K562 (cell line): Measurements from ENCODE around the gene DRC1. TPM values are rescaled to one million over a fixed set of nuclear protein-coding genes. Genes with fewer than 3 reads are reported as not detected.

ENCODE experiments used
- ATAC-seq: fragments of 200-7000 bp; cut with Tn5 transposase; 3 replicates; pipeline ENCODE4 v1.9.1; 2020; ENCODE audit warnings: moderate library complexity
- BruUV-seq: library from RNA; stranded (reverse); fragments of 400-500 nt; replicated peaks from 2 replicates; lab custom pipeline; 2021; lab: Mats Ljungman, UMichigan
- CTCF ChIA-PET: fragments of 300-600 bp; formaldehyde crosslinking; extraction: SDS; loops from one replicate; lab custom pipeline; 2021; ENCODE audit warnings: low intra/inter-chr PET ratio; lab: Yijun Ruan, JAX
- POLR2A ChIA-PET: fragments of 300-600, 350-650 bp; sonication (Branson Sonifier 250); formaldehyde crosslinking; extraction: SDS; loops from one replicate; lab custom pipeline; 2021; ENCODE audit warnings: antibody characterized with exemption, inconsistent platforms; lab: Yijun Ruan, JAX
- DNase-seq, 4 experiments: peaks; one replicate each; pipeline versions ENCODE4 v3.0.0 to v3.0.0-alpha.2; 2011 to 2018; ENCODE audit warnings: low spot score in 3 of 4, mixed read lengths in 3 of 4; ENCODE audit errors: extremely low read depth in 1 of 4
- FAIRE-seq: peaks from 2 replicates; lab custom pipeline; 2011; peaks lifted over from hg19 to GRCh38; lab: Jason Lieb, UNC
- H2AFZ ChIP-seq: 2 replicates; pipeline ENCODE4 v1.6.0; 2011; ENCODE audit warnings: low read depth, low read length, control low read depth, inconsistent platforms
- H3K27ac ChIP-seq: fragments of 200-600 bp; 3 replicates; pipeline ENCODE4 v1.8.0; 2011; ENCODE audit warnings: low read depth, mild to moderate bottlenecking, control low read depth, inconsistent platforms, low read length, moderate library complexity, mixed read lengths; ENCODE audit errors: extremely low read depth
- H3K27me3 ChIP-seq, 2 experiments: fragments of 300-600 bp in 1 of 2; 2 replicates in 1 of 2; 3 replicates in 1 of 2; pipeline versions ENCODE4 v1.6.0 to v1.8.0; 2011; ENCODE audit warnings: inconsistent platforms in 2 of 2, low read length in 2 of 2, mild to moderate bottlenecking in 1 of 2, mixed read lengths in 1 of 2, moderate library complexity in 1 of 2; ENCODE audit not compliant: control insufficient read depth in 2 of 2, insufficient read depth in 2 of 2
- H3K36me3 ChIP-seq: fragments of 300-600 bp; 3 replicates; pipeline ENCODE4 v1.8.0; 2011; ENCODE audit warnings: mild to moderate bottlenecking, low read length, inconsistent platforms; ENCODE audit not compliant: control insufficient read depth, insufficient read depth
- H3K4me1 ChIP-seq, 2 experiments: fragments of 200-600 bp in 1 of 2; replicated peaks in 1 of 2; 2 replicates in 1 of 2; 3 replicates in 1 of 2; pipeline versions ENCODE4 v1.5.1 to v1.8.0; 2011; ENCODE audit warnings: inconsistent platforms in 2 of 2, low read length in 2 of 2, mild to moderate bottlenecking in 1 of 2, mixed read lengths in 1 of 2, moderate library complexity in 1 of 2; ENCODE audit not compliant: control insufficient read depth in 2 of 2, insufficient read depth in 2 of 2
- H3K4me2 ChIP-seq: 2 replicates; pipeline ENCODE4 v1.6.1; 2011; ENCODE audit warnings: low read length, control low read depth, inconsistent platforms, mixed read lengths; ENCODE audit not compliant: insufficient read depth
- H3K4me3 ChIP-seq: fragments of 200-600 bp; sonication (generic), shearing (Covaris generic); 2 replicates; pipeline ENCODE4 v1.5.1; 2016; ENCODE audit warnings: control low read depth, inconsistent platforms
- H3K79me2 ChIP-seq: fragments of 200-600 bp; 3 replicates; pipeline ENCODE4 v1.8.0; 2011; ENCODE audit warnings: low read length, inconsistent platforms; ENCODE audit not compliant: control insufficient read depth, insufficient read depth
- H3K9ac ChIP-seq, 2 experiments: 2 replicates each; pipeline versions ENCODE4 v1.6.0 to v1.6.1; 2011; ENCODE audit warnings: low read depth in 2 of 2, low read length in 2 of 2, control low read depth in 1 of 2, inconsistent platforms in 1 of 2, mild to moderate bottlenecking in 1 of 2, mixed read lengths in 1 of 2; ENCODE audit not compliant: insufficient read depth in 1 of 2
- H3K9me1 ChIP-seq: one replicate; pipeline ENCODE4 v1.6.0; 2011; ENCODE audit warnings: inconsistent platforms, mild to moderate bottlenecking, low read length, moderate library complexity; ENCODE audit not compliant: control insufficient read depth, insufficient read depth
- H3K9me3 ChIP-seq: replicated peaks from 2 replicates; pipeline ENCODE4 v1.5.1; 2011; ENCODE audit warnings: low read depth, low read length, inconsistent platforms; ENCODE audit not compliant: control insufficient read depth, insufficient read depth
- H4K20me1 ChIP-seq: replicated peaks from 2 replicates; pipeline ENCODE4 v1.6.1; 2011; ENCODE audit warnings: low read length, inconsistent platforms, mixed read lengths; ENCODE audit not compliant: control insufficient read depth, insufficient read depth
- ASH1L ChIP-seq: fragments of 450-650 bp; IDR thresholded peaks from 2 replicates; pipeline ENCODE4 v1.6.1; 2018; ENCODE audit warnings: borderline replicate concordance, mild to moderate bottlenecking, low read depth; ENCODE audit not compliant: partially characterized antibody
- COPS2 ChIP-seq: fragments of 450-650 bp; conservative IDR thresholded peaks from 2 replicates; pipeline ENCODE4 v1.6.1; 2016; ENCODE audit warnings: mild to moderate bottlenecking, moderate library complexity
- FOXK1 ChIP-seq: sonication (generic); formaldehyde crosslinking; IDR thresholded peaks from 2 replicates; pipeline ENCODE4 v1.8.0; 2022; ENCODE audit warnings: missing genetic modification reagents, mild to moderate bottlenecking, borderline replicate concordance
- FUS ChIP-seq: fragments of 200-400 bp; formaldehyde crosslinking; optimal IDR thresholded peaks from 2 replicates; pipeline ENCODE3; 2017; ENCODE audit warnings: low read depth, low read length
- KAT7 ChIP-seq: sonication (generic); formaldehyde crosslinking; IDR thresholded peaks from 2 replicates; pipeline ENCODE4 v1.8.0; 2022; ENCODE audit warnings: missing genetic modification reagents, mild to moderate bottlenecking, borderline replicate concordance
- KAT8 ChIP-seq: fragments of 450-650 bp; IDR thresholded peaks from 2 replicates; pipeline ENCODE4 v1.6.1; 2016; ENCODE audit warnings: low read depth, mild to moderate bottlenecking
- KDM4B ChIP-seq, 2 experiments: fragments of 450-650 bp in 1 of 2; sonication (generic) in 1 of 2; IDR thresholded peaks; 2 replicates each; pipeline ENCODE4 v1.6.1; 2016 to 2017; ENCODE audit warnings: borderline replicate concordance in 2 of 2, antibody characterized with exemption in 1 of 2, low read depth in 1 of 2, mild to moderate bottlenecking in 1 of 2
- MNT ChIP-seq, 2 experiments: fragments of 450-650 bp; conservative IDR thresholded peaks; 2 replicates each; pipeline ENCODE4 v1.6.1; 2017; ENCODE audit warnings: mild to moderate bottlenecking in 2 of 2, moderate library complexity in 2 of 2
- NRF1 ChIP-seq, 2 experiments: fragments of 450-650 bp; IDR thresholded peaks in 1 of 2; conservative IDR thresholded peaks in 1 of 2; 2 replicates each; pipeline ENCODE4 v1.6.1; 2014; ENCODE audit warnings: mild to moderate bottlenecking in 2 of 2
- SFPQ ChIP-seq: fragments of 200-400 bp; formaldehyde crosslinking; IDR thresholded peaks from 2 replicates; pipeline ENCODE4 v1.6.1; 2017; ENCODE audit warnings: mild to moderate bottlenecking, low read depth, low read length, moderate library complexity
- SREBF1 ChIP-seq: fragments of 150-350 bp; IDR thresholded peaks from 2 replicates; pipeline ENCODE4 v1.6.1; 2014; ENCODE audit warnings: antibody characterized with exemption, low read depth, low read length, borderline replicate concordance
- ZC3H11A ChIP-seq: IDR thresholded peaks from 2 replicates; pipeline ENCODE4 v1.6.1; 2012; ENCODE audit warnings: low read depth, low read length, improper control_type of control experiment
- ZNF124 ChIP-seq: sonication (generic); formaldehyde crosslinking; IDR thresholded peaks from 2 replicates; pipeline ENCODE4 v1.8.1; 2022; ENCODE audit warnings: missing genetic modification reagents
- ZNF143 ChIP-seq: sonication (generic); formaldehyde crosslinking; IDR thresholded peaks from 2 replicates; pipeline ENCODE4 v1.9.0; 2022; ENCODE audit warnings: mild to moderate bottlenecking, missing genetic modification reagents
- ZNF592 ChIP-seq: fragments of 450-650 bp; IDR thresholded peaks from 2 replicates; pipeline ENCODE4 v1.6.1; 2017; ENCODE audit warnings: antibody characterized with exemption, mild to moderate bottlenecking
- WGBS: fragments of 100-300 bp; shearing (Covaris generic); methylation state at CpG from one replicate; pipeline ENCODE4 v1.1.6; 2016; ENCODE audit warnings: low coverage, mixed read lengths; ENCODE audit not compliant: insufficient coverage; ENCODE audit errors: missing lambda C conversion rate; 5-methylcytosine and 5-hydroxymethylcytosine counted together
- in situ Hi-C: fragments of 300-500 bp; cut with MboI; formaldehyde crosslinking; loops from 4 replicates; pipeline ENCODE4 v1.15.0; 2018; ENCODE audit warnings: inconsistent platforms, mixed read lengths
- intact Hi-C: fragments of 100-400 bp; cut with micrococcal nuclease; formaldehyde crosslinking; loops from 2 replicates; pipeline ENCODE4 v1.14.2; 2022
- polyA plus RNA-seq, 8 experiments: library from polyadenylated mRNA; depleted of rRNA in 4 of 8; stranded (reverse) in 5 of 8; unstranded in 3 of 8; fragments of >200 nt; fragmentation: Nextera tagmentation in 2 of 8; fragmentation: Illumina TruSeq in 1 of 8; extraction: Ambion mirVana in 2 of 8; extraction: Trizol in 1 of 8; gene quantifications; 2 replicates each; pipeline versions ENCODE4 v1.2.1 to v1.2.3, GENCODE V29; 2011 to 2014; ENCODE audit warnings: inconsistent platforms in 1 of 8, missing spikeins in 1 of 8
- total RNA-seq, 7 experiments: library from RNA; depleted of rRNA in 6 of 7; stranded (reverse); fragments of >200 nt in 6 of 7; fragmentation: Illumina TruSeq in 2 of 7; extraction: Trizol in 2 of 7; gene quantifications; 2 replicates each; pipeline versions ENCODE4 v1.2.1 to v1.2.3, GENCODE V29; 2011 to 2021; ENCODE audit warnings: low replicate concordance in 1 of 7

The DRC1 gene
- total and polyA plus RNA-seq, 9 of the 15 experiments (the other 6 are each of a cell fraction or from before 2014, with no cell fraction given): 0.07 to 0.10 TPM; not detected in 7

GRCh38 chr2:26474261-26474785 lies 72.6 kb downstream of the DRC1 start:
- Histone ChIP-seq H3K27ac (no peak overlapping the region), H3K4me3 (no peak overlapping the region), H3K4me2 (no peak overlapping the region), H4K20me1 (peaks cover 5% of the 10 kb centered on the region; the same call in 1 of the 2 replicates), H3K9me1 (no peaks in the 10 kb centered on the region), H3K36me3 (no peaks in the 10 kb centered on the region), H3K27me3 (peaks cover 0 to 5% of the 10 kb centered on the region in 2 experiments; a peak in 1 of 5 replicates), H3K79me2 (no peaks in the 10 kb centered on the region), H2AFZ (no peak overlapping the region), H3K9ac (no peak overlapping the region), H3K4me1 (peaks cover 0 to 33% of the 10 kb centered on the region in 2 experiments; a peak in 2 of 5 replicates), H3K9me3 (peaks cover 2% of the 10 kb centered on the region; the same call in 1 of the 2 replicates)
- intact Hi-C loops (no loop called here), in situ Hi-C loops (no loop called here)
- ChIA-PET CTCF (no interaction called here), POLR2A (interaction anchor here (0.5 kb wide), 1 partner anchor 192 kb away, joined by 3 read pairs; no protein-coding TSS in a partner anchor)
- DNase-seq: no peak
- BruUV-seq: no TSS peak
- FAIRE-seq: no peak
- ATAC-seq: no peak
- WGBS: 60% methylated on average over 13 of the region's 14 CpGs
- no peak for TF ChIP-seq SREBF1
- TF ChIP-seq ZNF143: no peak
- no peak for TF ChIP-seq ZNF592
- TF ChIP-seq SFPQ: no peak
- TF ChIP-seq NRF1 (conservative IDR thresholded peaks at IDR 0.05 in 1 of 2, IDR thresholded peaks at IDR 0.05 in 1 of 2): no peak
- no peak for TF ChIP-seq FUS
- TF ChIP-seq ASH1L: no peak
- TF ChIP-seq MNT (conservative IDR thresholded peaks at IDR 0.05): no peak
- TF ChIP-seq KAT7 (CRISPR knock-in tag): no peak
- no peak for TF ChIP-seq FOXK1 (CRISPR knock-in tag)
- TF ChIP-seq ZC3H11A: no peak
- no peak for TF ChIP-seq KAT8
- TF ChIP-seq COPS2: no peak
- no peak for TF ChIP-seq ZNF124 (CRISPR knock-in tag)
- TF ChIP-seq KDM4B (IDR thresholded peaks at IDR 0.05; ENCODE audit: borderline replicate concordance in 2 of 2, low read depth in 1 of 2): no peak
